Panc1 (cell line): ENCODE results near the gene TMEM271.

Experiments
- POLR2AphosphoS5 ChIP-seq: IDR thresholded peaks from 2 replicates; pipeline ENCODE4 v1.6.1; 2012; ENCODE audit warnings: mild to moderate bottlenecking, low read depth, low read length, moderate library complexity
- REST ChIP-seq, 2 experiments: IDR thresholded peaks; 2 replicates each; pipeline ENCODE4 v1.6.1; 2011 to 2012; ENCODE audit warnings: low read depth in 2 of 2, control low read depth in 1 of 2, low read length in 1 of 2, mild to moderate bottlenecking in 1 of 2, moderate library complexity in 1 of 2; ENCODE audit not compliant: insufficient read depth in 1 of 2
- SIN3A ChIP-seq: IDR thresholded peaks from 2 replicates; pipeline ENCODE4 v1.6.1; 2012; ENCODE audit warnings: low read depth, mild to moderate bottlenecking, low read length, moderate library complexity, borderline replicate concordance; ENCODE audit not compliant: insufficient read depth
- TCF7L2 ChIP-seq: IDR thresholded peaks from 2 replicates; pipeline ENCODE4 v1.6.1; 2011; ENCODE audit warnings: mild to moderate bottlenecking, low read depth, low read length, inconsistent platforms
- TF ChIP-seq, protein P1 (sequence below): fragments of 450-650 bp; IDR thresholded peaks from 2 replicates; pipeline ENCODE4 v1.5.1; 2017; ENCODE audit warnings: mild to moderate bottlenecking

DNA sequence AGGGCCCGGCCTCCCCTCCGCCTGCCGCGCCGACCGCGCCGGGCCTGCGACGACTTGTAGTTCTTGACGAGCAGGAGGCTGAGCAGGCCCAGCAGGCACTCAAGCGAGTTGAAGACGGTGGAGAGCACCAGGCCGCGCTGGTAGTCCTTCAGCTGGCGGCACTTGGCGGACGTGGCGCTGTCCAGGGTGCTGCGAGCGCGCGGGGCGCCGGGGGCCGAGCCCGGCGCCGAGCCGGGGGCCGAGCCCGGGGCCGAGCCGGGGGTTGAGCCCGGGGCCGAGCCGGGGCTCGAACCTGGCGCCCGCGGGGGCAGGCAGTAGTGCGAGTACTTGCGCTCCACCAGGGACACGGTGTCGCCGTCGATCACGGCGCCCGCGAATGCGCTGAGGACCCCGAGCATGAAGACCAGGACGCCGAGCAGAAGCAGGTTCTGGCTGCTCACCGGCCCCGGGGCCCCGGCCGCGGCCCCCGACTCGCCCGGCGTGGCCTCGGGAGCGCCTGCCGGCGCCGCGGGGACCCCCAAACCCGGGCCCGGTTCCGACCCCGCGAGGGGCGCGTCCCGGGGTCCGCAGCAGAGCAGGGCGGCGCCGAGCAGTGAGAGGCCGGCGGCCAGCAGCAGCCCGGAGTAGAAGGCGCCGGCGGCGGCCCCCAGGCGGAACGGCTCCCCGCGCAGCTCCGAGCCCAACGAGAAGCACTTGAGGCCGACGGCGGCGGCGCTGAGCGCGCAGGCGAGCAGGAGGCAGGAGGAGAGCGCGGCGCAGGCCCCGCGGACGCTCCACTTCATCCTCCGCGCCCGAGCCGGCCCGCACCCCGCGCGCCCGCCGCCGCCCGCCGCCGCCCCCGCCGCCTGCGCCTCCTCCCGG is 584 bp downstream of the TMEM271 start:
- TF ChIP-seq, protein P1, sequence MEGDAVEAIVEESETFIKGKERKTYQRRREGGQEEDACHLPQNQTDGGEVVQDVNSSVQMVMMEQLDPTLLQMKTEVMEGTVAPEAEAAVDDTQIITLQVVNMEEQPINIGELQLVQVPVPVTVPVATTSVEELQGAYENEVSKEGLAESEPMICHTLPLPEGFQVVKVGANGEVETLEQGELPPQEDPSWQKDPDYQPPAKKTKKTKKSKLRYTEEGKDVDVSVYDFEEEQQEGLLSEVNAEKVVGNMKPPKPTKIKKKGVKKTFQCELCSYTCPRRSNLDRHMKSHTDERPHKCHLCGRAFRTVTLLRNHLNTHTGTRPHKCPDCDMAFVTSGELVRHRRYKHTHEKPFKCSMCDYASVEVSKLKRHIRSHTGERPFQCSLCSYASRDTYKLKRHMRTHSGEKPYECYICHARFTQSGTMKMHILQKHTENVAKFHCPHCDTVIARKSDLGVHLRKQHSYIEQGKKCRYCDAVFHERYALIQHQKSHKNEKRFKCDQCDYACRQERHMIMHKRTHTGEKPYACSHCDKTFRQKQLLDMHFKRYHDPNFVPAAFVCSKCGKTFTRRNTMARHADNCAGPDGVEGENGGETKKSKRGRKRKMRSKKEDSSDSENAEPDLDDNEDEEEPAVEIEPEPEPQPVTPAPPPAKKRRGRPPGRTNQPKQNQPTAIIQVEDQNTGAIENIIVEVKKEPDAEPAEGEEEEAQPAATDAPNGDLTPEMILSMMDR = no peak
- TF ChIP-seq POLR2AphosphoS5 (no peak), SIN3A (no peak), REST (IDR thresholded peaks at IDR 0.05; ENCODE audit: insufficient read depth in 1 of 2, low read depth in 2 of 2, low read length in 1 of 2) (peak in 1 of 2 experiments; percentile 68; a peak in 1 of 4 replicates), TCF7L2 (no peak)
